HG03196 (cell line): ENCODE data around the gene CASP6.

Experiments
- ATAC-seq: cut with Tn5 transposase; IDR thresholded peaks from one replicate; pipeline ENCODE4 v1.9.1; 2021; ENCODE audit not compliant: unreplicated experiment

Gene CASP6

DNA sequence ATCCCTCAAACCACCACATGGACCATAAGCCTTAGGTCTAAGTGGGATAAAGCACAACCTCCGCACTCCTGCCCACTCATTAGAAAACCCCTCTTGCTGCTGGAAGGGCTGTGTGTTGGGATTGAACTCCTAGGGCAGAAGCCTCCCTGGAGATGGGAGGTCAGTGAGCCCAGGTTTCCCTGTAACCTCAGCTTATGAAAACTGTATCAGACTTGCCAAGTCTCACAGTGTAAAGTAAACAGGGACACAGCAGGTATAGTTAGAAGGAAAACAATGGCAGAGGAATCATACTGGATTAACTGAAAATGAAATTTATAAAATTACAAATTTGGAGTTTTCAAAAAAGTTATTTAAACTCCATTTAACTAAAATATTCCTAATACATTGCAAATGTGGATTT is 29.9 kb downstream of the CASP6 start:
- ATAC-seq, result no peak

DNA sequence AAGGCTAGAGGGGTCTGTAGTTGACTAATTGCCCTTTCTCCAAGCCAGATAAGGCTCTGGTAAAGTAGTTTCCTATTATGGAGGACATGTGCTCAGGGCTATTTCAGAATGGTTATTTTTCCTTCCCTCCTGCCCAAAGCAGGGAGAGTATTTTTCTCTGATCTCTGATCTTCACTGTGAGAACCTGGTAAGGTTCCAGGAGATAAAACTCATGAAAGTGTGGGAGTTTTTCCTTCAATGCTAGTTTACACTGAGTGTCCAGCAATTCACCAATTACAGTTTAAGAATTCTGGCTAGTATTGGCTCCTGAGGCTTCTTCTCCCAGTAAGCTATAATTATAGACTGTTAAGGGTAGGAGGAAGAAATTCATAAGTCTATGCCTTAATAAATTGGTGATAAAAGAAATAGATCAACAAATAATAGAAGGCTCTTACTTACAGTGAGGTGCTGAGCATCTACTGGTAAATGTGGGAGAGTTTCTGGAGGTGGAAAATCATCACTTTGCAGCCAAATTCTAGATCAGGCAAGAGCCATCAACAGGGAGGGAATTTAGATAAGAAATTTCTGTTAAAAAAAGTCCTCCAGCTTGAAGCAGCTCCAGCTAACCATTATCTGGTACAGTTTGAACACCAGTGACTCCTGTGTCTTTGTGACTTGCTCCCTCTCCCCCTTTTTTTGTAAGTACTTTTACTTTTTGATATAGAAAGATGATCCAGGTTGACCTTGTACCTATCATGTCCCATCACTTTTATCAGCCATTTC is 30.9 kb downstream of the CASP6 start:
- ATAC-seq, result no peak

- ATAC-seq, result no peak
Measured at GRCh38 chr4:109671350-109671749, 31.9 kb downstream of the CASP6 start.

DNA sequence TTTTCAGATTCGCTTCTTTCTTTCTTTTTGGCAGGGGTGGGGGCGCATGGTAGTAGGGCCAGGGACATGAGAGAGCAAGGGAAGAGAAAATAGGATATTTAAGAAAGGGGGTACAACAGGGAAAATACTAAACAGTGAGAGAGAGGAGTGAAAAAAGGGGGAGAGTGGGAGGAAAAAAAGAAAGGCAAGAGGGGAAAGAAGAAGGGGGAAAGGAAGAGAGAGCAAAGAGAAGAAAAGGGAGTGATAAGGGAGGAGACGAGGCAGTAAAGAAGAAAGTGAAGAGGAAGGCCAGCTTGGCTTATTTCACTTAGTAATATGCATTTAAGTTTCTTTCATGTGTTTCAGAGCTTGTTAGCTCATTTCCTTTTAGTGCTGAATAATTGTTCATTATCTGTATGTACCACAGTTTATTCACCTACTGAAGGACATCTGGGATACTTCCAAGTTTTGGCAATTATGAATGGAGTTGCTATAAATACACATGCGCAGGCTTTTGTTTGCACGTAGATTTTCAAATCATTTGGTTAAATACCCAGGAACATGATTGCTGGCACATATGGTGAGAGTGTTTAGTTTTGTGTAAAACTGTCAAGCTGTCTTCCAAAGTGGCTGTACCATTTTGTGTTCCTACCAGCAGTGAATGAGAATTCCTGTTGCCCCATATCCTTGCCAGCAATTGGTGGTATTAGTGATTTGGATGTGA is 37.3 kb downstream of the CASP6 start:
- no peak for ATAC-seq

DNA sequence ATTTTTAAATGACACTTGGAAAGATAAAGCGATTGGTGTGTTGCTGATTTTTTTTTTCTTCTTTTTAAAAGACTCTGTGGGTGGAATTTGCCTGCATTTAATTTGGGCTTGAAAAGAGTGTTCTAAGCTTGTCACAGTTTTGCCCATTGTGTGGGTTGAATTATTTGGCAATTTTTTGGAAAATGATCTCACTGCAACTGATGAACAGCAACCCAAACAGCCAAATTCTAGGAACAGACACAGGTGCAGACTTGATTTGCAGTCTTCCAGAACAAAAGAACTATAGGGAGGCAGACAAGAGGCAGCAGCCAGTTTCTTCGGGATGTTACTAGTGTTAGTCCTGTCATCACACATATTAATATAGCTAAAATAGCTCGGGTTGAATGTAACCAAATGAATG is 40.5 kb downstream of the CASP6 start:
- no peak for ATAC-seq

GRCh38 chr4:109662116-109662515 is 41.1 kb downstream of the CASP6 start:
- no peak for ATAC-seq

DNA sequence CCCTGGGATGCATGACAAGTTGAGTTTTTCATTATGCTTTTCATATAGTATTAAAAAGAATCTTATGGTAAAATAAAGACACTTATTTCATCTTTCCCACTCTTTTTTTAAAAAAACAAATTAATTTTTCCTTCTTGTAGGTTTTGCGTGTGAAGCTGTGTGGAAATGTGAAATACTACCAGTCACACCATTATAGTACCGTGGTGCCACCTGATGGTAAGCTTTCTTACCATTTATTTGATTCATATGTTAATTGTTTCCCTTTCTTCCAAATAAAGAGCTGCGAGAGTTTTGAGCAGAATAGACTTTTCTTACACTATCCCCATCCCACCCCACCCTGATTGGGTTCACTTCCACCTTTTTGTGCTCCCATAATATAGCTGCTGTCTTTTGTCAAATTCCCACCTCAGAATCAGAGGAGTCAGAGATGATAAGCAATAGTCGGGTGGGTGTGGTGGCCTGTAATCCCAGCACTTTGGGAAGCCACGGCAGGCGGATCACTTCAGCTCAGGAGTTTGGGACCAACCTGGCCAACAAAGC is 44.3 kb downstream of the CASP6 start:
- no peak for ATAC-seq

DNA sequence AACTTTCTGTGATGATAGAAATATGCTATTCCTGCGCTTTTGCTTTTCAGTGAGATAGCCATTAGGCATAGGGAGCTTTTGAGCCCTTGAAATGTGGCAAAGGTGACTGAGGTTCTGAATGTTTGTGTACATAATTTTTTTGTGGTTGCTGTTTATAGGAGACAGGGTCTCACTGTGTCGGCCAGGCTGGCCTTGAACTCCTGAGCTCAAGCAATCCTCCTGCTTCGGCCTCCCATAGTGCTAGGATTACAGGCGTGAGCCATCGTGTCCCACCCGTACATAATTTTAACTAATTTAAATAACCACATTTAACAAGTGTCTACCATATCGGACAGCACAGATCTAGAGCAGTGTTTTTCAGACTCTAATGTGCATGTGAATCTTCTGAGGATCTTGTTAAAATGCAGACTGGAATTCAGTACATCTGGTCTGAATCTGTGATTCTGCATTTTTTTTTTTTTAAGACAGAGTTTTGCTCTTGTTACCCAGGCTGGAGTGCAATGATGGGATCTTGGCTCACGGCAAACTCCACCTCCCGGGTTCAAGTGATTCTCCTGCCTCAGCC is 45.3 kb downstream of the CASP6 start:
- no peak for ATAC-seq

DNA sequence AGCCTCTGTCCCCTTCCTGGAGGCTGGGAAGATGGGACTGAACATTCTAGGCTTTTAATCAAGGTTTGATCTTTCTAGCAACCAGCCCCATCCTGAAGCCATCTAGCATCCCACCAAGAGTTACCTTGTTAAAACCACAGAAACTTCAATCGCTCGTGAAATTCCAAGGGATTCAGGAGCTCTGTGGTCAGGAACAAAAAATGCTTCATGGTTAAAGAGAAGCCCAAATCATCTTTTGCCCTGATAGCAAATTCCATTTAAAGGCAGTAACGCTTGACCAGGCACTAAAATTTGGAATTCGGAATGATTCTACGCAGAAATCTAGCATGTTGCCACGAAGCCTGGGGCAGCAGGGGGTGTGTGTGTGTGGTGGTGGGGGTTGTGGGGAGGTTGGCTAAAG is 47.8 kb downstream of the CASP6 start:
- ATAC-seq, result no peak

- ATAC-seq, result peak; percentile 75
Measured at GRCh38 chr4:109649872-109650271, 53.4 kb downstream of the CASP6 start.

DNA sequence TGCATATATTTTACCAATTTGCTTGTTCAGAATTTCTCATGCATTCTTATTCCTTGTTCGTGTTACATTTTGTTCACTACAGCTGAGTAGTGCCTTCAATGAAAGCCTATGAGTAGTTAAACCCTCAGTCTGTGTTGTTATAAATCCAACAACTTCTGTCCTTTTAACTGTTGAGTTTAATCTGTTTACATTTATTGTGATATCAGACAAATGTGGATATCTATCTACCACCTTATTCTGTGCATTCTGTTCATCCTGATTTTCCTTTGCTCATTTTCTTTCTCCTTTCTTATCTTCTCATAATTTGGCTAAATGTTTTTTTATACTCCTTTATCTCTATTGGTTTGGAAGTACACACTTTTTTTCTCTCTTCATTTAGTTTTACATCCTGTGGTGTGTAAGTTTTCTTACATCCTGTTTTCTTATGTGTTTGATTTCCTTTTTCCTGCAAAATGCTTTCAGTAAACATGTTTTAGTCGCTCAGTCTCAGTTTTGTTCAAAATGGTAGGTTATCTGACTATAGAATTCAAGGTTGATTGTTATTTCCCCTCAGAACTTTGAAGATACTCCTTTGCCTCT is 54.2 kb downstream of the CASP6 start:
- no peak for ATAC-seq

DNA sequence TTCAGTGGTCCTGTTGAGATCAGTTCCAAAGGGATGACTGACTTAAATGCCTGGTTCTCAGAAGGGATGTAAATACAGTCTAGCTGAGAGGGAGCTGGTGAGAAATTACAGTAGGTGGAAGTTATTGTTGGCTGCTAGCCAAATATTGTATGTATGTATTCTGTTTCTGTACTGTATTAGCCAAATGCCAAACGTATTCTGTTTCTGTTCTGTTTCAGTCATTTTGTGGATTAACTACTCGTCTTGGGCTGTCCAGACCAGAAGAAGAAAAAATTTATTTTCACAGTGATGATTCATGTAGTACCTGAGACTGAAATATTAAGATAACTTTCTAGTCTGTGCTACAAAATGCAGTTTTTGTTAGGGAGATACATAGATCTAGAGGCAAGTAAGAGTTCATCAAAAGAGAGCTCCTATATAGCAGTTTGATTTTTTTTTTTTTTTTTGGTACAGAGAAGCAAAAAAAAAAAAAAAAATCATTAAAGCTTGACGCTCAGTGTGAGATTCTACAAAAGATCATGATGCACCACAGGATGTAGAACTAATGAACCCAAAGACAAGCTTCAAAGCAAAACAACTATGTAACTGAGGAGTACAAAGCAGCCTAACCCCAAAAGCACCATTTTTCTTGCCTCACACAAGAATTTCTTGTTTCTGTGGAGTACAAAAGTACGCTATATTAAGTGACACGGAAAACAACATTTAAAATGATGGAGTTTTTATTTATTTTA is 54.8 kb downstream of the CASP6 start:
- ATAC-seq, result peak; percentile 42

GRCh38 chr4:109645874-109646710 is 57.2 kb downstream of the CASP6 start:
- ATAC-seq, result no peak

GRCh38 chr4:109640644-109641043 is 62.6 kb downstream of the CASP6 start:
- ATAC-seq, result no peak
